ENCODE results near the gene LPGAT1.

- TF ChIP-seq POLR2A (IDR thresholded peaks at IDR 0.05) (no peak), CTCF (IDR thresholded peaks at IDR 0.05) (no peak)
Observed at GRCh38 chr1:211705467-211706091, 125.0 kb downstream of the LPGAT1 start.
